IPS-20b (cell line): ENCODE results near the gene ACTN1.

ENCODE experiments used
- H3K27ac ChIP-seq: one replicate; pipeline ENCODE4 v1.5.1; 2013; ENCODE audit warnings: low read length
- H3K27me3 ChIP-seq: 2 replicates; pipeline ENCODE4 v1.6.1; 2013; ENCODE audit warnings: mild to moderate bottlenecking, low read length, inconsistent platforms; ENCODE audit not compliant: insufficient read depth
- H3K36me3 ChIP-seq: 2 replicates; pipeline ENCODE4 v1.6.1; 2013; ENCODE audit warnings: low read depth, mild to moderate bottlenecking, inconsistent platforms, low read length, moderate library complexity; ENCODE audit not compliant: insufficient read depth
- H3K4me1 ChIP-seq: 2 replicates; pipeline ENCODE4 v1.6.1; 2013; ENCODE audit warnings: mild to moderate bottlenecking, control low read depth, inconsistent platforms, low read length, moderate library complexity; ENCODE audit not compliant: insufficient read depth
- H3K4me3 ChIP-seq: 2 replicates; pipeline ENCODE4 v1.5.1; 2013; ENCODE audit warnings: mild to moderate bottlenecking, low read length, inconsistent platforms
- H3K9ac ChIP-seq: 2 replicates; pipeline ENCODE4 v1.6.1; 2013; ENCODE audit warnings: low read depth, mild to moderate bottlenecking, inconsistent platforms, low read length, moderate library complexity
- H3K9me3 ChIP-seq: 2 replicates; pipeline ENCODE4 v1.6.1; 2013; ENCODE audit warnings: mild to moderate bottlenecking, low read depth, low read length, inconsistent platforms; ENCODE audit not compliant: insufficient read depth

Gene ACTN1

GRCh38 chr14:68937471-68938270, 41.4 kb downstream of the ACTN1 start:
- Histone ChIP-seq H3K27me3 (no peaks in the 10 kb centered on the region), H3K9me3 (no peaks in the 10 kb centered on the region), H3K9ac (no peak overlapping the region), H3K36me3 (peaks cover 8% of the 10 kb centered on the region; the same call in 1 of the 2 replicates), H3K27ac (no peak overlapping the region), H3K4me3 (no peak overlapping the region), H3K4me1 (peaks cover 35% of the 10 kb centered on the region)

- Histone ChIP-seq H3K4me1 (peaks cover 31% of the 10 kb centered on the region), H3K9me3 (no peaks in the 10 kb centered on the region), H3K4me3 (no peak overlapping the region), H3K9ac (no peak overlapping the region), H3K36me3 (peaks cover 3% of the 10 kb centered on the region; the same call in 1 of the 2 replicates), H3K27ac (no peak overlapping the region), H3K27me3 (no peaks in the 10 kb centered on the region)
Observed at GRCh38 chr14:68936980-68937379, 42.1 kb downstream of the ACTN1 start.

GRCh38 chr14:68936476-68936875, 42.6 kb downstream of the ACTN1 start:
- Histone ChIP-seq H3K4me1 (peaks cover 29% of the 10 kb centered on the region), H3K9ac (no peak overlapping the region), H3K9me3 (no peaks in the 10 kb centered on the region), H3K27me3 (no peaks in the 10 kb centered on the region), H3K4me3 (no peak overlapping the region), H3K36me3 (peaks cover 3% of the 10 kb centered on the region; the same call in 1 of the 2 replicates), H3K27ac (no peak overlapping the region)

GRCh38 chr14:68935761-68936214, 43.3 kb downstream of the ACTN1 start:
- Histone ChIP-seq H3K36me3 (peaks cover 3% of the 10 kb centered on the region; the same call in 1 of the 2 replicates), H3K4me3 (no peak overlapping the region), H3K9me3 (no peaks in the 10 kb centered on the region), H3K4me1 (peaks cover 28% of the 10 kb centered on the region), H3K27me3 (no peaks in the 10 kb centered on the region), H3K9ac (no peak overlapping the region), H3K27ac (no peak overlapping the region)

- H3K9ac ChIP-seq, result no peak overlapping the region
- peaks cover 22% of the 10 kb centered on the region for H3K4me1 ChIP-seq
- H3K27me3 ChIP-seq, result no peaks in the 10 kb centered on the region
- H3K36me3 ChIP-seq, result peaks cover 3% of the 10 kb centered on the region; the same call in 1 of the 2 replicates
- H3K27ac ChIP-seq, result no peak overlapping the region
- H3K9me3 ChIP-seq, result no peaks in the 10 kb centered on the region
- no peak overlapping the region for H3K4me3 ChIP-seq
Observed at GRCh38 chr14:68934066-68934465, 45.0 kb downstream of the ACTN1 start.

- no peak overlapping the region for H3K9ac ChIP-seq
- H3K27ac ChIP-seq, result no peak overlapping the region
- no peaks in the 10 kb centered on the region for H3K9me3 ChIP-seq
- H3K4me1 ChIP-seq, result peaks cover 11% of the 10 kb centered on the region; the same call in 1 of the 2 replicates
- no peaks in the 10 kb centered on the region for H3K27me3 ChIP-seq
- peaks cover 3% of the 10 kb centered on the region; the same call in 1 of the 2 replicates for H3K36me3 ChIP-seq
- no peak overlapping the region for H3K4me3 ChIP-seq
Observed at GRCh38 chr14:68932686-68933085, 46.4 kb downstream of the ACTN1 start.

- H3K4me3 ChIP-seq, result no peak overlapping the region
- no peaks in the 10 kb centered on the region for H3K9me3 ChIP-seq
- H3K27me3 ChIP-seq, result no peaks in the 10 kb centered on the region
- peaks cover 3% of the 10 kb centered on the region; the same call in 1 of the 2 replicates for H3K36me3 ChIP-seq
- H3K27ac ChIP-seq, result no peak overlapping the region
- H3K9ac ChIP-seq, result no peak overlapping the region
- H3K4me1 ChIP-seq, result 0 out of 2 replicates have a peak, but pooled peaks cover 8% of the 10 kb centered on the region
Observed at GRCh38 chr14:68932231-68932630, 46.9 kb downstream of the ACTN1 start.

- Histone ChIP-seq H3K27ac (no peak overlapping the region), H3K36me3 (peaks cover 3% of the 10 kb centered on the region; the same call in 1 of the 2 replicates), H3K9me3 (no peaks in the 10 kb centered on the region), H3K4me1 (0 out of 2 replicates have a peak, but pooled peaks cover 8% of the 10 kb centered on the region), H3K27me3 (no peaks in the 10 kb centered on the region), H3K4me3 (no peak overlapping the region), H3K9ac (no peak overlapping the region)
Observed at GRCh38 chr14:68931474-68932051, 47.5 kb downstream of the ACTN1 start.

- peaks cover 2% of the 10 kb centered on the region; the same call in 1 of the 2 replicates for H3K9me3 ChIP-seq
- H3K27ac ChIP-seq, result no peak overlapping the region
- H3K4me1 ChIP-seq, result 0 out of 2 replicates have a peak, but pooled peaks cover 6% of the 10 kb centered on the region
- no peak overlapping the region for H3K9ac ChIP-seq
- H3K27me3 ChIP-seq, result no peaks in the 10 kb centered on the region
- peaks cover 4% of the 10 kb centered on the region; the same call in 1 of the 2 replicates for H3K36me3 ChIP-seq
- no peak overlapping the region for H3K4me3 ChIP-seq
Observed at GRCh38 chr14:68931063-68931462, 48.0 kb downstream of the ACTN1 start.

- H3K9ac ChIP-seq, result no peak overlapping the region
- no peak overlapping the region for H3K27ac ChIP-seq
- H3K27me3 ChIP-seq, result no peaks in the 10 kb centered on the region
- peaks cover 9% of the 10 kb centered on the region; the same call in 1 of the 2 replicates for H3K4me1 ChIP-seq
- no peak overlapping the region for H3K4me3 ChIP-seq
- H3K9me3 ChIP-seq, result peaks cover 3% of the 10 kb centered on the region; the same call in 1 of the 2 replicates
- H3K36me3 ChIP-seq, result peaks cover 17% of the 10 kb centered on the region
Observed at GRCh38 chr14:68929623-68930307, 49.3 kb downstream of the ACTN1 start.

GRCh38 chr14:68928770-68929550, 50.1 kb downstream of the ACTN1 start:
- Histone ChIP-seq H3K9me3 (peaks cover 3% of the 10 kb centered on the region; the same call in 1 of the 2 replicates), H3K27ac (no peak overlapping the region), H3K27me3 (no peaks in the 10 kb centered on the region), H3K4me1 (peaks cover 12% of the 10 kb centered on the region; the same call in 1 of the 2 replicates), H3K9ac (no peak overlapping the region), H3K36me3 (peaks cover 22% of the 10 kb centered on the region), H3K4me3 (no peak overlapping the region)
